Breast epithelium (tissue), 4 donors: ENCODE measurements around the gene RHOH. TPM values are rescaled to one million over a fixed set of nuclear protein-coding genes. Genes with fewer than 3 reads are reported as not detected.

Experiments used
- DNase-seq, 2 donors: peaks; one replicate each; pipeline ENCODE4 v3.0.0-alpha.2; 2019; ENCODE audit warnings: low spot score in 2 of 2
- H3K27ac ChIP-seq, 2 donors: fragments of 200-600 bp; sonication (generic) in 1 of 2; one replicate each; pipeline ENCODE4 v1.5.1; 2016 to 2019; ENCODE audit warnings: mild to moderate bottlenecking in 1 of 2
- H3K27me3 ChIP-seq, 2 donors: fragments of 200-600 bp; sonication (generic) in 1 of 2; one replicate each; pipeline versions ENCODE4 v1.5.1 to v1.6.0; 2017 to 2019; ENCODE audit warnings: control low read depth in 1 of 2, mild to moderate bottlenecking in 1 of 2
- H3K36me3 ChIP-seq: fragments of 200-600 bp; one replicate; pipeline ENCODE4 v1.5.1; 2019
- H3K4me1 ChIP-seq, 2 donors: fragments of 200-600 bp; sonication (generic); one replicate each; pipeline ENCODE4 v1.5.1; 2016 to 2019; ENCODE audit warnings: control low read depth in 1 of 2
- H3K4me3 ChIP-seq, 3 donors: fragments of 200-600 bp; sonication (generic); 1 replicate in 2 of 3; 2 replicates in 1 of 3; pipeline ENCODE4 v1.5.1; 2016 to 2019; ENCODE audit warnings: mild to moderate bottlenecking in 3 of 3, moderate library complexity in 2 of 3
- H3K9me3 ChIP-seq, 2 donors: fragments of 200-600 bp; sonication (generic) in 1 of 2; one replicate each; pipeline ENCODE4 v1.5.1; 2016 to 2019; ENCODE audit warnings: control low read depth in 1 of 2
- CTCF ChIP-seq, 3 donors: fragments of 450-650 bp; IDR thresholded peaks; one replicate each; pipeline ENCODE4 v1.5.1; 2016 to 2017; ENCODE audit warnings: antibody characterized with exemption in 3 of 3, mild to moderate bottlenecking in 3 of 3, moderate library complexity in 3 of 3
- POLR2A ChIP-seq: fragments of 450-650 bp; IDR thresholded peaks from one replicate; pipeline ENCODE4 v1.6.1; 2016; ENCODE audit warnings: antibody characterized with exemption, mild to moderate bottlenecking, moderate library complexity
- POLR2AphosphoS5 ChIP-seq, 3 donors: sonication (generic); formaldehyde crosslinking; IDR thresholded peaks; one replicate each; pipeline ENCODE4 v1.6.1; 2017; ENCODE audit warnings: antibody characterized with exemption in 3 of 3
- intact Hi-C: fragments of 100-400 bp; cut with DNase I; formaldehyde crosslinking; loops from one replicate; pipeline ENCODE4 v1.15.1; 2023; ENCODE audit warnings: low total_unique reads
- total RNA-seq, 3 donors: library from RNA; depleted of rRNA; stranded (reverse); fragments of >200 nt; gene quantifications; one replicate each; pipeline ENCODE4 v1.1.0, GENCODE V29; 2016

RHOH gene
- total RNA-seq, 3 donors from 2014 or later: 5.0 to 16.4 (median 9.7) TPM

DNA sequence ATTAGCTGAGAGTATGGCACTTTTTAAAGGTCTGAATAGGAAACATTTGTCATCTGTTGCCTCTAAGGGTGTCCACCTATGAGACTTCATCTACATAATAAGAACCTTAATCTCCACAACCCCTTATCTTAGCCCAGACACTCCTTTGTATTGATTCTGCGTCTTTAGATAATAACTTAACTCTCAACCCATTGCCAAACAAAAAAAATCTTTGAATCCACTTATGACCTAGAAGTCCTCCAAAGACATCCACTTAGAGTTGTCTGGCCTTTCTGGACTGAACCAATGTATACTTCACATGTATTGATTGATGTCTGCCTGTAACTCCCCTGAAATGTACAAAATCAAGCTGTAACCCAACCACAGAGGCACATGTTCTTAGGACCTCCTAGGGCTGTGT, 72.3 kb downstream of the RHOH start:
- Histone ChIP-seq H3K4me3 (no peak overlapping the region), H3K27ac (no peak overlapping the region), H3K36me3 (no peaks in the 10 kb centered on the region), H3K27me3 (no peaks in the 10 kb centered on the region), H3K9me3 (no peaks in the 10 kb centered on the region), H3K4me1 (no peaks in the 10 kb centered on the region)
- no peak for DNase-seq
- no peak for TF ChIP-seq POLR2AphosphoS5 (IDR thresholded peaks at IDR 0.05)
- TF ChIP-seq CTCF (IDR thresholded peaks at IDR 0.05): no peak
- no peak for TF ChIP-seq POLR2A
- intact Hi-C loops: no loop called here

DNA sequence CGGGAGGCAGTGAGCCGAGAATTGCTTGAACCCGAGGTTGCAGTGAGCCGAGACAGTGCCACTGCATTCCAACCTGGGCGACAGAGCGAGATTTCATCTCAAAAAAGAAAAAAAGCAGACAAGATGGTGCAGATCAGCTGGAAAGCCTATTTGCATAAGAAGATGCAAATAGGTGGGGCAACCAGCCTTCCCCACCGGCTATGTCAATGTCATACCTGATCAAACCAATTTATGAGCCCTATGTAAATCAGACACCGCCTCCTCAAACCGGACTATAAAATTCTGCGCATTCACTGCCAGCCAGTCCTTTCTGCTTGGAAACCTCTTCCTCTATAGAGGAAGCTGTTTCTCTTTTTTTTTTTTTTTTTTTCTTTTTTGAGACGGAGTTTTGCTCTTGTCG, 73.8 kb downstream of the RHOH start:
- no peak for DNase-seq
- no peaks in the 10 kb centered on the region for H3K9me3 ChIP-seq
- H3K27ac ChIP-seq: no peak overlapping the region
- no peaks in the 10 kb centered on the region for H3K36me3 ChIP-seq
- no peak overlapping the region for H3K4me3 ChIP-seq
- TF ChIP-seq POLR2A (no peak), POLR2AphosphoS5 (IDR thresholded peaks at IDR 0.05) (no peak), CTCF (IDR thresholded peaks at IDR 0.05) (no peak)
- H3K4me1 ChIP-seq: no peaks in the 10 kb centered on the region
- intact Hi-C loops: no loop called here
- no peaks in the 10 kb centered on the region for H3K27me3 ChIP-seq

DNA sequence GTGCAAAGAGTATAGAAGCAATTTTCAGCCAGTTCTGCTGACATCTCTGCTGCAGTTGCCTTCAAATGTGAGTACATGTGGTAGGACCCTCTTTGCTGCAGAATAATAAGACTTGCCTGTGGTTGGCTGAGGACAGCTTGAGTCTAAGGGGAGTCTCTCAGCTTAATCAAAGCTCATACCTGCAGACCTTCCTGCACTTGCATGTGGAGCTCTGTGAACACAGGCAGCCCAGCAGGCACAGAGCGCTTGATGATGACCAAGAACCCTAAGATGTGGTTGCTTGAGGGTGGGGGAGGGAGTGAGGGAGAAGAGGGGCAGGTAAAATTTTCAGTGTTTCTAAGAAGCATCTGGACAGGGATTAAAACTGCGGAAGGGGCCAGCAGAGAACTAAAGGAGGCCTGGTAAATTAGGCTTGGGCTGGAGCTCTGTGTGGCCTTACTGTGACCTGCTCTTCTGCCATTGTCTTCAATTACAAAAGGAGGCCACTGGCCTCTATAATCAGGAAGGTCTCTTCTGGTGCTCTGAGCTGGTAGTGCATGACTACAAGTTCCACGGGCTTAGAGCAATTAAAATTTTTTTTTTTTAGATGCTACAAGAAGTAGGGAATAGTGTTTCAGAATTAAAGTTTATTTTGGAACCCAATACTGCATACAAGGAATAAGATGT, 78.4 kb downstream of the RHOH start:
- Histone ChIP-seq H3K27ac (no peak overlapping the region), H3K36me3 (no peaks in the 10 kb centered on the region), H3K9me3 (no peaks in the 10 kb centered on the region), H3K4me3 (no peak overlapping the region), H3K27me3 (no peaks in the 10 kb centered on the region), H3K4me1 (no peaks in the 10 kb centered on the region)
- no peak for DNase-seq
- TF ChIP-seq CTCF (IDR thresholded peaks at IDR 0.05): no peak
- TF ChIP-seq POLR2A: no peak
- TF ChIP-seq POLR2AphosphoS5 (IDR thresholded peaks at IDR 0.05): no peak
- intact Hi-C loops: no loop called here

- Histone ChIP-seq H3K4me1 (no peaks in the 10 kb centered on the region), H3K9me3 (no peaks in the 10 kb centered on the region), H3K27me3 (no peaks in the 10 kb centered on the region), H3K27ac (no peak overlapping the region), H3K36me3 (no peaks in the 10 kb centered on the region), H3K4me3 (no peak overlapping the region)
- TF ChIP-seq POLR2A: no peak
- TF ChIP-seq POLR2AphosphoS5 (IDR thresholded peaks at IDR 0.05): no peak
- no peak for TF ChIP-seq CTCF (IDR thresholded peaks at IDR 0.05)
- intact Hi-C loops: no loop called here
- DNase-seq: no peak
These were observed 79.7 kb downstream of the RHOH start for GRCh38 chr4:40276546-40276945.

GRCh38 chr4:40280586-40280985, 83.8 kb downstream of the RHOH start:
- Histone ChIP-seq H3K27ac (no peak overlapping the region), H3K4me3 (no peak overlapping the region), H3K9me3 (no peaks in the 10 kb centered on the region), H3K36me3 (no peaks in the 10 kb centered on the region), H3K4me1 (no peaks in the 10 kb centered on the region), H3K27me3 (no peaks in the 10 kb centered on the region)
- DNase-seq: no peak
- intact Hi-C loops: no loop called here
- TF ChIP-seq POLR2A: no peak
- no peak for TF ChIP-seq CTCF (IDR thresholded peaks at IDR 0.05)
- no peak for TF ChIP-seq POLR2AphosphoS5 (IDR thresholded peaks at IDR 0.05)
